Trophoblast cell (in vitro differentiated cells and primary cell): Measurements from ENCODE around the gene ABCF3.

ENCODE experiments used
- DNase-seq, 2 donors: peaks; one replicate each; pipeline ENCODE4 v3.0.0-alpha.2; 2016
- H2AFZ ChIP-seq: 2 replicates; pipeline ENCODE4 v1.6.1; 2013; ENCODE audit warnings: low read length, moderate library complexity, mild to moderate bottlenecking; ENCODE audit not compliant: insufficient read depth, poor library complexity
- H2AK5ac ChIP-seq: 2 replicates; pipeline ENCODE4 v1.6.1; 2013; ENCODE audit warnings: mild to moderate bottlenecking, low read length
- H2BK120ac ChIP-seq: 2 replicates; pipeline ENCODE4 v1.6.1; 2013; ENCODE audit warnings: low read length, mild to moderate bottlenecking, moderate library complexity; ENCODE audit not compliant: insufficient read depth, poor library complexity
- H2BK12ac ChIP-seq: 2 replicates; pipeline ENCODE4 v1.6.1; 2013; ENCODE audit warnings: mild to moderate bottlenecking, low read length, moderate library complexity
- H2BK5ac ChIP-seq: 2 replicates; pipeline ENCODE4 v1.6.1; 2013; ENCODE audit warnings: low read length, low read depth, moderate library complexity, mild to moderate bottlenecking; ENCODE audit not compliant: poor library complexity
- H3K14ac ChIP-seq: 2 replicates; pipeline ENCODE4 v1.6.1; 2013; ENCODE audit warnings: mild to moderate bottlenecking, low read length
- H3K18ac ChIP-seq: 2 replicates; pipeline ENCODE4 v1.6.1; 2013; ENCODE audit warnings: mild to moderate bottlenecking, low read length
- H3K23ac ChIP-seq: 2 replicates; pipeline ENCODE4 v1.6.1; 2013; ENCODE audit warnings: low read length
- H3K27ac ChIP-seq: 2 replicates; pipeline ENCODE4 v1.5.1; 2013; ENCODE audit warnings: low read depth, mild to moderate bottlenecking, inconsistent platforms, low read length, moderate library complexity
- H3K27me3 ChIP-seq: 2 replicates; pipeline ENCODE4 v1.6.1; 2013; ENCODE audit warnings: inconsistent platforms, mild to moderate bottlenecking, low read length, moderate library complexity; ENCODE audit not compliant: insufficient read depth
- H3K36me3 ChIP-seq, 2 experiments: 1 replicate in 1 of 2; 2 replicates in 1 of 2; pipeline ENCODE4 v1.6.1; 2013; ENCODE audit warnings: low read length in 2 of 2, mild to moderate bottlenecking in 2 of 2, moderate library complexity in 1 of 2; ENCODE audit not compliant: insufficient read depth in 2 of 2, control insufficient read depth in 1 of 2
- H3K4ac ChIP-seq: 2 replicates; pipeline ENCODE4 v1.6.1; 2013; ENCODE audit warnings: low read depth, mild to moderate bottlenecking, low read length, moderate library complexity
- H3K4me1 ChIP-seq, 2 experiments: 1 replicate in 1 of 2; 2 replicates in 1 of 2; pipeline ENCODE4 v1.6.1; 2013; ENCODE audit warnings: low read length in 2 of 2, mild to moderate bottlenecking in 2 of 2, moderate library complexity in 1 of 2; ENCODE audit not compliant: insufficient read depth in 2 of 2, control insufficient read depth in 1 of 2
- H3K4me2 ChIP-seq: 2 replicates; pipeline ENCODE4 v1.6.1; 2013; ENCODE audit warnings: inconsistent platforms, mild to moderate bottlenecking, low read length, moderate library complexity
- H3K4me3 ChIP-seq: 2 replicates; pipeline ENCODE4 v1.5.1; 2013; ENCODE audit warnings: mild to moderate bottlenecking, low read depth, low read length, inconsistent platforms
- H3K79me1 ChIP-seq: one replicate; pipeline ENCODE4 v1.6.1; 2013; ENCODE audit warnings: low read length
- H3K79me2 ChIP-seq: 2 replicates; pipeline ENCODE4 v1.6.1; 2013; ENCODE audit warnings: low read length, mild to moderate bottlenecking; ENCODE audit not compliant: control insufficient read depth, insufficient read depth, poor library complexity
- H3K9ac ChIP-seq: 2 replicates; pipeline ENCODE4 v1.6.1; 2013; ENCODE audit warnings: mild to moderate bottlenecking, low read length
- H3K9me3 ChIP-seq: 2 replicates; pipeline ENCODE4 v1.6.1; 2013; ENCODE audit warnings: low read depth, mild to moderate bottlenecking, control low read depth, inconsistent platforms, low read length; ENCODE audit not compliant: insufficient read depth
- H4K12ac ChIP-seq: 2 replicates; pipeline ENCODE4 v1.6.1; 2013; ENCODE audit warnings: low read depth, mild to moderate bottlenecking, low read length, moderate library complexity
- H4K8ac ChIP-seq: 2 replicates; pipeline ENCODE4 v1.6.1; 2013; ENCODE audit warnings: low read depth, mild to moderate bottlenecking, low read length, moderate library complexity
- H4K91ac ChIP-seq: one replicate; pipeline ENCODE4 v1.6.1; 2013; ENCODE audit warnings: low read depth, mild to moderate bottlenecking, low read length, moderate library complexity
- WGBS: extraction: QIAGEN DNeasy Blood & Tissue Kit; methylation state at CpG from one replicate; pipeline ENCODE4 v1.1.7; 2013; ENCODE audit warnings: missing lambda C conversion rate; ENCODE audit not compliant: insufficient read length, insufficient coverage; ENCODE audit errors: extremely low coverage; 5-methylcytosine and 5-hydroxymethylcytosine counted together

The ABCF3 gene

GRCh38 chr3:184222521-184222920 is 36.5 kb downstream of the ABCF3 start:
- Histone ChIP-seq H3K36me3 (no peaks in the 10 kb centered on the region), H2AFZ (no peak overlapping the region), H2BK5ac (no peak overlapping the region), H3K18ac (no peak overlapping the region), H4K91ac (no peak overlapping the region), H3K9me3 (no peaks in the 10 kb centered on the region), H3K9ac (no peak overlapping the region), H3K27ac (no peak overlapping the region), H2BK120ac (no peak overlapping the region), H3K23ac (no peak overlapping the region), H2BK12ac (no peak overlapping the region), H2AK5ac (no peak overlapping the region), H3K4me1 (no peaks in the 10 kb centered on the region), H3K4me2 (no peak overlapping the region), H3K4me3 (no peak overlapping the region), H3K27me3 (no peaks in the 10 kb centered on the region), H3K14ac (no peak overlapping the region), H3K79me1 (no peaks in the 10 kb centered on the region), H4K8ac (no peak overlapping the region), H4K12ac (no peak overlapping the region), H3K4ac (no peak overlapping the region), H3K79me2 (no peaks in the 10 kb centered on the region)
- WGBS, result no CpG with 5 or more reads among the region's 3 CpGs
- DNase-seq, result peak; percentile 38 to 64

- H3K79me1 ChIP-seq, result no peaks in the 10 kb centered on the region
- H3K27ac ChIP-seq, result no peak overlapping the region
- no peak overlapping the region for H3K18ac ChIP-seq
- H3K4ac ChIP-seq, result no peak overlapping the region
- no peak overlapping the region for H3K4me2 ChIP-seq
- H4K8ac ChIP-seq, result no peak overlapping the region
- no peak overlapping the region for H3K9ac ChIP-seq
- no peaks in the 10 kb centered on the region for H3K79me2 ChIP-seq
- no peaks in the 10 kb centered on the region for H3K4me1 ChIP-seq
- peaks cover 12% of the 10 kb centered on the region for H3K27me3 ChIP-seq
- no peak for DNase-seq
- H2BK12ac ChIP-seq, result no peak overlapping the region
- no peak overlapping the region for H3K4me3 ChIP-seq
- H4K91ac ChIP-seq, result no peak overlapping the region
- no peak overlapping the region for H2AFZ ChIP-seq
- no peak overlapping the region for H2AK5ac ChIP-seq
- H2BK5ac ChIP-seq, result no peak overlapping the region
- H3K14ac ChIP-seq, result no peak overlapping the region
- no peak overlapping the region for H4K12ac ChIP-seq
- no peaks in the 10 kb centered on the region for H3K36me3 ChIP-seq
- no CpG with 5 or more reads among the region's 3 CpGs for WGBS
- no peak overlapping the region for H2BK120ac ChIP-seq
- no peaks in the 10 kb centered on the region for H3K9me3 ChIP-seq
- no peak overlapping the region for H3K23ac ChIP-seq
These were observed 37.9 kb downstream of the ABCF3 start for GRCh38 chr3:184223946-184224345.

DNA sequence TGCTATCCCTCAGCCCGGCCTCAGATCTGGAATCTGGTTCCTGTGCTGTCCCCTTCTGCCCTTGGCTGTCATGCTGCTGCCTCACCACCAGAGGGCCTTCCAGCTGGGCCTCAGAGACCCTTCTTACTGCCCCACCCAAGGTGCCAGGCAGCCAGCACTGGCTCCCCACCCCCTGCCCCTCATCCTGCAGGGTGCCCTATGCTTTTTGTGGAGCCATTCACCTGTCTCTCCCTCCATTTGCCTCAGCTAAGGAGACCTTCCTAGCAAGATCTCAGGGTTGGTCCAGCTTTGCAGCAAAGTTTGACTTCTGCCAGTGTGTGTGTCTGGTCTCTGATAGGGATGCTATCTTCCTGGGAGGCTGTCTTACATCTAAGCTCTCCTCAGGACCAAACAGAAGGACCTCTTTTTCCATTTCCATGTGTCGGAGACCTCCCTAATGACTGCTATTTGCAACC is 41.5 kb downstream of the ABCF3 start:
- Histone ChIP-seq H3K4me2 (no peak overlapping the region), H2BK120ac (no peak overlapping the region), H3K79me1 (no peaks in the 10 kb centered on the region), H3K23ac (no peak overlapping the region), H4K8ac (no peak overlapping the region), H3K18ac (no peak overlapping the region), H4K12ac (no peak overlapping the region), H2AK5ac (no peak overlapping the region), H3K4me3 (no peak overlapping the region), H3K36me3 (no peaks in the 10 kb centered on the region), H3K79me2 (no peaks in the 10 kb centered on the region), H3K27ac (no peak overlapping the region), H3K27me3 (peaks cover 46% of the 10 kb centered on the region), H3K14ac (no peak overlapping the region), H3K4me1 (peaks cover 6% of the 10 kb centered on the region in 2 experiments), H4K91ac (no peak overlapping the region), H3K9me3 (peaks cover 2% of the 10 kb centered on the region), H2BK5ac (no peak overlapping the region), H3K4ac (no peak overlapping the region), H2BK12ac (no peak overlapping the region), H3K9ac (no peak overlapping the region), H2AFZ (no peak overlapping the region)
- no CpG with 5 or more reads among the region's 2 CpGs for WGBS
- DNase-seq, result peak in 1 of 2 donors; percentile 59

GRCh38 chr3:184228376-184229137 is 42.6 kb downstream of the ABCF3 start:
- no peak overlapping the region for H3K23ac ChIP-seq
- no peaks in the 10 kb centered on the region for H3K79me2 ChIP-seq
- H3K9ac ChIP-seq, result no peak overlapping the region
- H4K8ac ChIP-seq, result no peak overlapping the region
- no peak overlapping the region for H3K14ac ChIP-seq
- no peak overlapping the region for H3K18ac ChIP-seq
- H3K4me2 ChIP-seq, result peak overlapping the region; percentile 72
- no peak overlapping the region for H2BK5ac ChIP-seq
- H3K79me1 ChIP-seq, result no peaks in the 10 kb centered on the region
- no CpG with 5 or more reads among the region's 12 CpGs for WGBS
- no peak overlapping the region for H3K27ac ChIP-seq
- no peak overlapping the region for H4K91ac ChIP-seq
- H3K4me1 ChIP-seq, result peaks cover 6% of the 10 kb centered on the region in 2 experiments
- H2BK12ac ChIP-seq, result no peak overlapping the region
- H3K27me3 ChIP-seq, result peaks cover 51% of the 10 kb centered on the region
- peaks cover 2% of the 10 kb centered on the region for H3K9me3 ChIP-seq
- H4K12ac ChIP-seq, result no peak overlapping the region
- no peak overlapping the region for H3K4ac ChIP-seq
- H3K36me3 ChIP-seq, result no peaks in the 10 kb centered on the region
- no peak overlapping the region for H2AFZ ChIP-seq
- H2BK120ac ChIP-seq, result no peak overlapping the region
- DNase-seq, result no peak
- H3K4me3 ChIP-seq, result no peak overlapping the region
- H2AK5ac ChIP-seq, result no peak overlapping the region
